ENCODE results near the gene CDCA5.

CDCA5 gene

DNA sequence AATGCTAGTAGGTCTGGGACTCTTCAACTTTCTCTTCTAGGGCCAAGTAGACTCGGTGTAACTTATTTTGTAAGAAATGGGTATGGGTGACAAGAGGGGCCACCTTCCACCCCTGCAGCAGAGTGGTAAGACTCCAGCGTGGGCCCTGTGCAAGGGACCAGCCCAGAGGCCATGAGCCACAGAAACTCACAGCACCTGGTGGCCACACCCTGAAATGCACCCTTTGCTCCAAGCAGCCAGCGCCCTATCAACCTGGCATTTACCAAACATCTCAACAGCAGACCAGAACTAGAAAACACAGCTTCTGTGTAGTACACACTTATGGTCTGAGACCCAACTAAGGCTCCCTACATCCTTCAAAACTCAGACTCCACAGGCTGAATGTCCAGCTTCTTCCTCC, 5.7 kb downstream of the CDCA5 start:
- Histone ChIP-seq H3K36me3 (ENCODE audit: insufficient read depth, low read length) (peaks cover 10% of the 10 kb centered on the region), H3K9ac (ENCODE audit: low read depth, low read length) (no peak overlapping the region), H3K9me3 (replicated peaks; ENCODE audit: low read length) (no peaks in the 10 kb centered on the region), H3K4me1 (ENCODE audit: control insufficient read depth, insufficient read depth, low read length) (peaks cover 7% of the 10 kb centered on the region), H3K4me2 (ENCODE audit: low read length) (no peak overlapping the region), H3K27me3 (ENCODE audit: control insufficient read depth, insufficient read depth, low read length) (no peaks in the 10 kb centered on the region), H3K4me3 (ENCODE audit: low read length) (no peak overlapping the region)

DNA sequence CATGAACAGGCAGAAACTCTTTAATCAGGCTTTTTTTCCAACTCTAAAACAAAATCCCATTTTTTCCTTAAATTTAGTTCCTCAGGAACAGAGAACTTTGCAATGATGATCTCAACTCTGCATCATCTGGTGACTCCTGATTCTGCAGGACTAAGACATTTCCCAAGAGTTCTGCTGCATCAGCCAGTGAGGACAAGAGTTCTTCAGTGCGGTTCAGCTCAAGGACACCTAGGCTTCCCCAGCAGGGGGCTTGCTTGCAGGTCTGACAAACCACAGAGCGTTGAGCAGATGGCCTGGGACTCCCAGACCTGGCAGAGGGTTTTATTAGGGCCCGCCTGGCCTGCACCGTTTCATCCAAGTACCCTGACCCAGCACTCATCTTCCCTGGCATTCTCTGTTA, 6.4 kb downstream of the CDCA5 start:
- no peak overlapping the region for H3K4me2 ChIP-seq (ENCODE audit: low read length)
- H3K9ac ChIP-seq (ENCODE audit: low read depth, low read length) = no peak overlapping the region
- H3K36me3 ChIP-seq (ENCODE audit: insufficient read depth, low read length) = peaks cover 10% of the 10 kb centered on the region
- no peaks in the 10 kb centered on the region for H3K27me3 ChIP-seq (ENCODE audit: control insufficient read depth, insufficient read depth, low read length)
- no peak overlapping the region for H3K4me3 ChIP-seq (ENCODE audit: low read length)
- H3K4me1 ChIP-seq (ENCODE audit: control insufficient read depth, insufficient read depth, low read length) = no peaks in the 10 kb centered on the region
- H3K9me3 ChIP-seq (replicated peaks; ENCODE audit: low read length) = no peaks in the 10 kb centered on the region

DNA sequence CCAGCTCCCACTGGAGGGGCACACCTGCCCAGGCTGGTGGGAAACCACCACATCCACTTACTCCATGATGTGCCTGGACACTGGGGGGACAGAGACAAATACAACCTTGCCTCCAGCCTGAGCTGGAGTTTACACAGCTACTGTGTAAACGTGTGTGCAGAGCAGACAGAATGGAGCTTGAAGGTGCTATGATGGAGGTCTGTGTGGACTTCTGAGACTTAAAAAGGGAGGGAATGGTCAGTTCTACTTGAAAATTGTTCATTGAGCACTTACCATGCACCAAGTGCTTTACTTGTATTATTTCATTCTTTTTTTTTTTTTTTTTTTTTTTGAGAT, 11.2 kb downstream of the CDCA5 start:
- no peaks in the 10 kb centered on the region for H3K36me3 ChIP-seq (ENCODE audit: insufficient read depth, low read length)
- no peaks in the 10 kb centered on the region for H3K4me1 ChIP-seq (ENCODE audit: control insufficient read depth, insufficient read depth, low read length)
- no peaks in the 10 kb centered on the region for H3K27me3 ChIP-seq (ENCODE audit: control insufficient read depth, insufficient read depth, low read length)

DNA sequence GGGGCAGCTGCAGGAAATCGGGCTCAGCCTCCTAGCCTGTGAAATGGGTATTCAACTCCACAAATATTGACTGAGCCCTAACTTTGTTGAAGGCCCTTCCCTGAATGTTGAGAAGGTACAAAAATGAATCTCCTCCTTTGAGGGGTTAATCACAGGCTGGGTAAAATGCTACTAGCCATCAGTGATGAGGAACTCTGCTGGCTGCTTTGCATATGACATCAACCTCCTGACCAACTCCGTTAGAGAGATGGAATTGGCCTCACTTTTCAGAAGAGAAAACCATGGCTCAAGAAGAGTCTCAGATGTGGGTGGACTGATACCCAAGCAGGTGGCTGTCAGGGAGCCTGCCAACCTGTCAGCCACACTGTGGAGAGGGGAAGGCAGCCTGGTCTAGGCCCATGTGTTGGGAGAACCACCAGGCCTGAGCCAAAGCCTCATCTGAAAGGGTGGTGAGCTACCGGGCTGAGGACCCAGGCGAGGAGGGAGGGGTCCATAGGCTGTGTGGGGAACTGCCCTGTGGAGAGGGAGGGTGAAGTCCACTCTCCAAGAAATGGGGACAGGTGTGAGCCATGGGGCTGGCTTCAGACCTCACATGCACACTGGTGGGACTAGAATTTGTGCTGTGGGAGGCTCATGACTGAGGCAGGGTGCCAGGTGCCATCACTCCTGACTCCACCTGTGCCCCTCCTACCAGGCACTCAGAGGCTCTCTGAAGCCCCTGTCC, 11.8 kb downstream of the CDCA5 start:
- H3K9me3 ChIP-seq (replicated peaks; ENCODE audit: low read length) = no peaks in the 10 kb centered on the region
- H3K36me3 ChIP-seq (ENCODE audit: insufficient read depth, low read length) = no peaks in the 10 kb centered on the region
- no peak overlapping the region for H3K9ac ChIP-seq (ENCODE audit: low read depth, low read length)
- H3K4me3 ChIP-seq (ENCODE audit: low read length) = no peak overlapping the region
- H3K4me1 ChIP-seq (ENCODE audit: control insufficient read depth, insufficient read depth, low read length) = no peaks in the 10 kb centered on the region
- no peak overlapping the region for H3K4me2 ChIP-seq (ENCODE audit: low read length)
- no peaks in the 10 kb centered on the region for H3K27me3 ChIP-seq (ENCODE audit: control insufficient read depth, insufficient read depth, low read length)

More for the DNA sequence above, 11.2 kb downstream of the CDCA5 start:
- Histone ChIP-seq H3K9me3 (replicated peaks; ENCODE audit: low read length) (no peaks in the 10 kb centered on the region), H3K9ac (ENCODE audit: low read depth, low read length) (no peak overlapping the region), H3K4me3 (ENCODE audit: low read length) (no peak overlapping the region), H3K4me2 (ENCODE audit: low read length) (no peak overlapping the region)

DNA sequence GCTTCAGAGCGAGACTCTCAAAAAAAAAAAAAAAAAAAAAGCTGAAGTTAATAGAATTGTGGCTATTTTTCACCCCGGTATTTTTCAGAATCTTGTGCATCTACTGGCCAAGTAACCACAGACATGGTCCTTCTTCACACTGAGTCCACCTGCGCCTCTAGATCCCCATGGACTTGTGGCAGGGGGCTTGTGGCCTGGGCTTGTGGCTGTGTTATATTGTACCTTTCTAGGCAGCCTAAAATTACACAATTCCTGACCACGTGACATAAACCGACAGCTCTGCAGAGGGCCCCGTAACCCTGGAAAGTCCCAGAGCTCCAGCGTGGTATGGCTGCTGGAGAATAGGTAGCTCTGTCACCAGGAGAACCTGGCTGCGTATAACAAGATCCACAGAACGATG, 14.6 kb downstream of the CDCA5 start:
- Histone ChIP-seq H3K4me3 (ENCODE audit: low read length) (no peak overlapping the region), H3K27me3 (ENCODE audit: control insufficient read depth, insufficient read depth, low read length) (no peaks in the 10 kb centered on the region), H3K4me1 (ENCODE audit: control insufficient read depth, insufficient read depth, low read length) (no peaks in the 10 kb centered on the region), H3K36me3 (ENCODE audit: insufficient read depth, low read length) (no peaks in the 10 kb centered on the region), H3K9me3 (replicated peaks; ENCODE audit: low read length) (no peaks in the 10 kb centered on the region), H3K4me2 (ENCODE audit: low read length) (no peak overlapping the region), H3K9ac (ENCODE audit: low read depth, low read length) (no peak overlapping the region)

DNA sequence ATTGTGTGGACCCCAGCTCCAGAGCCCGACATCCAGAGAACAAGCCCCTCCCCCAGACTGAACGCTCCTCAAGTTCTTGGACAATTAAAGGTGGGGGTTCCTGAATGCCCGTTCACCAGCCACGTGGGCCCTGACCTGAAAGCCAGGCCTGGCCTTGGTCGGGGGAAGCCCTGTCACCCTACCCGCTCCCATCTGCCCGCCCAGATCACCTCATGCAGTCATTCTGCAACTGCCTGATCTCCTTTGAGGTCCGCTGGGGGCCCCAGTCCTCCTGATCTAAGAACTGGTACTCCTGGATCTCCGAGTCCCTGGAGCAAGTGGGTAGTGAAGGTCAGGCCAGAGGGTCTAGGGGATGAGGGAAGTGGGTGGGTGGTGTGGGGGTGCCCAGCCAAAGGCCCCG, 16.4 kb downstream of the CDCA5 start:
- Histone ChIP-seq H3K4me1 (ENCODE audit: control insufficient read depth, insufficient read depth, low read length) (no peaks in the 10 kb centered on the region), H3K27me3 (ENCODE audit: control insufficient read depth, insufficient read depth, low read length) (no peaks in the 10 kb centered on the region), H3K9ac (ENCODE audit: low read depth, low read length) (no peak overlapping the region), H3K4me2 (ENCODE audit: low read length) (no peak overlapping the region), H3K9me3 (replicated peaks; ENCODE audit: low read length) (no peaks in the 10 kb centered on the region), H3K4me3 (ENCODE audit: low read length) (no peak overlapping the region), H3K36me3 (ENCODE audit: insufficient read depth, low read length) (no peaks in the 10 kb centered on the region)

DNA sequence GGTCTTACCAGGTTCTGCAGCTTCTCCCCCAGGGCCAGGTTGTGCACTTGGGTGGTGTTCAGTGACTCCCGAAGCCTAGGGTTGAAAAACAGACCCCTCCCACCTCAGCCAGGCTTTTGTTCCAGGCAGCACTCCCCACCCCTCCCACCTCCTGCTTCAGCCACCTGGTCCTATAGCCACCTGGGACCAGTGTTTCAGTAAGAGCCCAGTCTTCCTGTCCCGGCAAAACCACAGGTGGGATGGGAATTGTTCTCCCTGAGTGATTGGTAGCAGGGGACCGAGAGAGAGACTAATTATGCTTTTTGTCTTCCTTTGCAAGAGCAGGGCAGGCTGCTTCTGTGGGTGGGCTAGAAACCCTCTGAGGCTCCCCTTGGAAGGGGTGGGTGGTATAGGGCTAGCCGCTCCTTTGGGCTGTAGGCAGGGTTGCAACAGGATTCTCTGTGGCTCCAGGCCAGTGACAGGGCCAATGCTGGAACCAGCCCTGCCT, 17.0 kb downstream of the CDCA5 start:
- Histone ChIP-seq H3K4me3 (ENCODE audit: low read length) (no peak overlapping the region), H3K9ac (ENCODE audit: low read depth, low read length) (no peak overlapping the region)

DNA sequence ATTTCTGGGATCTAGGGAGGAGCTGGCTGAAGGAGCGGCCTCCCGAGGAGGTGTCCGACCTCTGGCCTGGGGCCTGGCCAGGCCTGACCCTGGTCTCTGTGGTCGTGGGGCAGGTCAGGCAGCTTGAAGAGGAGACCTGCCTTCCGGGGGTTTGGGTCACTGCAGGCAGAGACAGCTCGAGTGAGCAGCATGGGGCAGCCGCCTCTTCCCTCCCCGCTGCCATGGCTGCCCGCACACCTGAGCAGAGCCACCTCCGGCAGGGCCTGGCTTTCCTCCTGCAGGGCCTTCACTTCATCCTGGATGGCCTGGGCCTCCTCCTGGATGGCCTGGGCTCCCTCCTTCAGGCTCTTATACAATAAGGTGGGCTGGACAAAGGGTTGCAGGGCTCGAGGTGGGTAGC, 17.5 kb downstream of the CDCA5 start:
- Histone ChIP-seq H3K4me2 (ENCODE audit: low read length) (no peak overlapping the region), H3K9ac (ENCODE audit: low read depth, low read length) (no peak overlapping the region), H3K27me3 (ENCODE audit: control insufficient read depth, insufficient read depth, low read length) (no peaks in the 10 kb centered on the region), H3K4me3 (ENCODE audit: low read length) (no peak overlapping the region), H3K4me1 (ENCODE audit: control insufficient read depth, insufficient read depth, low read length) (no peaks in the 10 kb centered on the region), H3K36me3 (ENCODE audit: insufficient read depth, low read length) (no peaks in the 10 kb centered on the region), H3K9me3 (replicated peaks; ENCODE audit: low read length) (no peaks in the 10 kb centered on the region)

More for the DNA sequence above, 17.0 kb downstream of the CDCA5 start:
- Histone ChIP-seq H3K27me3 (ENCODE audit: control insufficient read depth, insufficient read depth, low read length) (no peaks in the 10 kb centered on the region), H3K4me2 (ENCODE audit: low read length) (no peak overlapping the region), H3K9me3 (replicated peaks; ENCODE audit: low read length) (no peaks in the 10 kb centered on the region), H3K4me1 (ENCODE audit: control insufficient read depth, insufficient read depth, low read length) (no peaks in the 10 kb centered on the region), H3K36me3 (ENCODE audit: insufficient read depth, low read length) (no peaks in the 10 kb centered on the region)

DNA sequence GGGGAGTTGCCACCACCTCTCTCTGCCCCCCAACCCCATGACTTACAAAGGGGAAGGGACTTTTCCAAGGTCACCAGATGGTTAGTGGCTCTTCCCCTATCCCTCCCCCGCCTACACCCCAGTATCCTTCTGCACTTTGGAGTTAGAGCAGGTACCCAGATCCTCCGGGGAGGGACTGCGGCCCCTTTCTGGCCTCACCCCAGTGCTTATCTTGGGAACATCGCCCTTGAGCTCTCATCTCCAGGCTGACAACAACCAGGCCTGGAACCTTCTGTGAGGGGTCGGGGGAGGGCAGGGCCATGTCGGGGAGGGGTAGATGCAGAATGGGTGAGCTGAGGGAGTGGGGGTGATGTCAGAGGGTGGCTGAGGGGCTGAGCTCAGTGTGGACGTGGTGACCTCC, 18.0 kb downstream of the CDCA5 start:
- H3K36me3 ChIP-seq (ENCODE audit: insufficient read depth, low read length) = no peaks in the 10 kb centered on the region
- no peaks in the 10 kb centered on the region for H3K9me3 ChIP-seq (replicated peaks; ENCODE audit: low read length)
- H3K27me3 ChIP-seq (ENCODE audit: control insufficient read depth, insufficient read depth, low read length) = no peaks in the 10 kb centered on the region
- H3K9ac ChIP-seq (ENCODE audit: low read depth, low read length) = no peak overlapping the region
- H3K4me1 ChIP-seq (ENCODE audit: control insufficient read depth, insufficient read depth, low read length) = no peaks in the 10 kb centered on the region
- no peak overlapping the region for H3K4me2 ChIP-seq (ENCODE audit: low read length)
- H3K4me3 ChIP-seq (ENCODE audit: low read length) = no peak overlapping the region

DNA sequence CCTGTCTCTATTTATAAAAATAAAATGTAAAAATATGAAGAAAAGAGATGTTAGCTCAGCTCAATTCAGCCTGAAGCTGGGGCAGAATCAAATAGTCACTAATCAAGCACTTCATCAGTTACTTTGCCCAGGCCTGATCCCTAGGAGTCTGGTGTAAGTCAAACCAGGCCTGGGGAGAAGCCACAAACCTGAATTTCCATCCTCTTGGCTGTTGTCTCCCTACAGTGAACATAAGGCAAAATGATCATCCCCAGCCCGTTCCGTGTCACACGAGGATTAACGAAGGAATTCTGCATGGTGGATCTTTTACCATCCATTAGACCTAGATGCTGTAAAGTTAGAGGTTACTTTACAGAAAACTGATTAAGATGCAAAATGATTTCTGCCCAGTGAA, 19.0 kb downstream of the CDCA5 start:
- Histone ChIP-seq H3K4me2 (ENCODE audit: low read length) (no peak overlapping the region), H3K27me3 (ENCODE audit: control insufficient read depth, insufficient read depth, low read length) (no peaks in the 10 kb centered on the region), H3K4me3 (ENCODE audit: low read length) (no peak overlapping the region), H3K4me1 (ENCODE audit: control insufficient read depth, insufficient read depth, low read length) (no peaks in the 10 kb centered on the region), H3K9ac (ENCODE audit: low read depth, low read length) (no peak overlapping the region), H3K9me3 (replicated peaks; ENCODE audit: low read length) (no peaks in the 10 kb centered on the region), H3K36me3 (ENCODE audit: insufficient read depth, low read length) (no peaks in the 10 kb centered on the region)

DNA sequence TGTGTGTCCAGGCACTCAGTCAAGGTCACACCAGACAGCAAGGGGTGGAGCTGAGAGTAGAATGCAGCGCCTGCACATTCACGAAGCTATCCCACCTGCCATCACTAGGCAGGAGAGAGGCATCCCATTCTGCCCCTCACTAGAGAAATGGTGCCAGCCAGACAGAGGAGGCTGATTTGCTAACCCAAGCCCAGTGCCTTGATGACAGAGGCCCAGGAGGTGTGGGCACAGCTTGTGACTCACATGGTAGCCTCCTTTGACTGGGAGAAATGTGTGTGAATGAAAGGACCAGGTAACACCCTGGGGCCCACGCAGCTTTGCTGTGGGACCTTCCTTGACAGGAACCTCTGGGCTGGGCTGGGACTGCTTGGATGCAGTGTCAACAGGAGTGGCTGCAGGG, 20.3 kb downstream of the CDCA5 start:
- peaks cover 3% of the 10 kb centered on the region for H3K27me3 ChIP-seq (ENCODE audit: control insufficient read depth, insufficient read depth, low read length)
- no peaks in the 10 kb centered on the region for H3K4me1 ChIP-seq (ENCODE audit: control insufficient read depth, insufficient read depth, low read length)
- no peak overlapping the region for H3K9ac ChIP-seq (ENCODE audit: low read depth, low read length)
- H3K36me3 ChIP-seq (ENCODE audit: insufficient read depth, low read length) = no peaks in the 10 kb centered on the region
- no peak overlapping the region for H3K4me3 ChIP-seq (ENCODE audit: low read length)
- no peaks in the 10 kb centered on the region for H3K9me3 ChIP-seq (replicated peaks; ENCODE audit: low read length)
- H3K4me2 ChIP-seq (ENCODE audit: low read length) = no peak overlapping the region

DNA sequence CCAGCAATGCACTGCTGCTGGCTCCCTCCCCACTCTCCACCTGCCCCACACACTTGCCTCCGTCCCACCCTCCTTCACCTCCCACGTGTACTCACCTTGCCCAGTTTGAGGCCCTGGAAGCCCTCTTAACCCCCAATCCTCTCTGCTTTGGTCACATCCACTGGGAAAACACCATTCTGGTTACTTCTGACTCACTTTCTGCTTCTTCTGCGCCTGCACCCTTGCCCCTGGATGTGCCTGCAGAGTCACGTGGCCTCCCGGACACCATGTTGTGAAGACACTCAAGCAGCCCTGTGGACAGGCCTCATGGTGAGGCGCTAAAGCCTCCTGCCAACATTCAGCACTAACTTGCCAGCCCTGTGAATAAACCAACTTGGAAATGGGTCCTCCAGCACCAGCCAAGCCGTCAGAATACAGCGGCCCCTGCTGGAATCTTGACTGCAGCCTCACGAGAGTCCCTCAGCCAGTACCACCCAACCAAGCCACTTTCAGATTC, 22.9 kb downstream of the CDCA5 start:
- Histone ChIP-seq H3K27me3 (ENCODE audit: control insufficient read depth, insufficient read depth, low read length) (peaks cover 4% of the 10 kb centered on the region), H3K4me1 (ENCODE audit: control insufficient read depth, insufficient read depth, low read length) (no peaks in the 10 kb centered on the region)

More for the DNA sequence above, 22.9 kb downstream of the CDCA5 start:
- no peak overlapping the region for H3K4me3 ChIP-seq (ENCODE audit: low read length)
- no peaks in the 10 kb centered on the region for H3K9me3 ChIP-seq (replicated peaks; ENCODE audit: low read length)
- H3K36me3 ChIP-seq (ENCODE audit: insufficient read depth, low read length) = no peaks in the 10 kb centered on the region
- no peak overlapping the region for H3K4me2 ChIP-seq (ENCODE audit: low read length)
- H3K9ac ChIP-seq (ENCODE audit: low read depth, low read length) = no peak overlapping the region

Data from skeletal muscle satellite cell (primary cell).